MM.1S (cell line): ENCODE data around the gene XPO4.
"Not testable (repeated sequence)": the region's sequence is repeated elsewhere in the genome, so short reads cannot be mapped to it uniquely, and the experiment has no call there.

Experiments
- CTCF ChIP-seq: fragments of 300-600 bp; sonication (generic); IDR thresholded peaks from 2 replicates; pipeline ENCODE4 v1.5.1; 2016; ENCODE audit warnings: antibody characterized with exemption, low read length, mixed read lengths
- EZH2 ChIP-seq: fragments of 300-600 bp; sonication (generic); optimal IDR thresholded peaks from 2 replicates; pipeline ENCODE3; 2017; ENCODE audit warnings: low read depth, mild to moderate bottlenecking, antibody characterized with exemption, low read length, mixed read lengths
- EZH2phosphoT487 ChIP-seq: fragments of 300-600 bp; sonication (generic); IDR thresholded peaks from 2 replicates; pipeline ENCODE4 v1.6.1; 2018; ENCODE audit warnings: antibody characterized with exemption, low read length

- not testable (repeated sequence) for TF ChIP-seq CTCF, EZH2, EZH2phosphoT487
These were observed 45.5 kb upstream of the XPO4 start for GRCh38 chr13:20948001-20948400.
